Peyer's patch (tissue), 4 donors: ENCODE data around the gene TPPP.

Source experiments
- POLR2A ChIP-seq, 2 donors: fragments of 450-650 bp; IDR thresholded peaks; one replicate each; pipeline ENCODE4 v1.5.1; 2017; ENCODE audit warnings: antibody characterized with exemption in 2 of 2, mild to moderate bottlenecking in 2 of 2, moderate library complexity in 2 of 2
- TF ChIP-seq, protein P1 (sequence below), 6 experiments: fragments of 450-650 bp in 4 of 6; fragments of 200-600 bp in 2 of 6; sonication (generic) in 1 of 6; IDR thresholded peaks; one replicate each; pipeline ENCODE4 v1.5.1; 2017 to 2019; ENCODE audit warnings: antibody characterized with exemption in 6 of 6, mild to moderate bottlenecking in 3 of 6, moderate library complexity in 1 of 6

DNA sequence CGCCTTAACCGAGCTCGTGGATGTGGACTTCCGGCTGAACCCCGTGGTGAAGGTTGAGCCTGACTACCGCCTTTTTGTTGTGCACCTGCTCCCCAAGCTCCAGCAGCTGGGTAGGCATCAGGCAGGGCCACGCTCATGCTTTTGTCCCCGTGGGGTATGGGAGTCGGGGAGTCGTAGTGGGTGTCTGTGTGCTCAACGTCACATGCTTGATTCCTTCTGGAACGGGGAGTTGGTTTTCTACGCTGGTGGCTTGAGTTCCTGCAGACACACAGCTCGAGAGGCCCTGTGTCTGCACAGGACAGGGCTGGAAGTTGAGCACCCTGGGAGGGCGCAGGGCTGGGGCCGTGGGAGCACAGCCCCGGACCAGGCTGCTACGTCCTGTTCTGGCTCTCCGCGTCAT, 73.0 kb downstream of the TPPP start:
- TF ChIP-seq, protein P1, sequence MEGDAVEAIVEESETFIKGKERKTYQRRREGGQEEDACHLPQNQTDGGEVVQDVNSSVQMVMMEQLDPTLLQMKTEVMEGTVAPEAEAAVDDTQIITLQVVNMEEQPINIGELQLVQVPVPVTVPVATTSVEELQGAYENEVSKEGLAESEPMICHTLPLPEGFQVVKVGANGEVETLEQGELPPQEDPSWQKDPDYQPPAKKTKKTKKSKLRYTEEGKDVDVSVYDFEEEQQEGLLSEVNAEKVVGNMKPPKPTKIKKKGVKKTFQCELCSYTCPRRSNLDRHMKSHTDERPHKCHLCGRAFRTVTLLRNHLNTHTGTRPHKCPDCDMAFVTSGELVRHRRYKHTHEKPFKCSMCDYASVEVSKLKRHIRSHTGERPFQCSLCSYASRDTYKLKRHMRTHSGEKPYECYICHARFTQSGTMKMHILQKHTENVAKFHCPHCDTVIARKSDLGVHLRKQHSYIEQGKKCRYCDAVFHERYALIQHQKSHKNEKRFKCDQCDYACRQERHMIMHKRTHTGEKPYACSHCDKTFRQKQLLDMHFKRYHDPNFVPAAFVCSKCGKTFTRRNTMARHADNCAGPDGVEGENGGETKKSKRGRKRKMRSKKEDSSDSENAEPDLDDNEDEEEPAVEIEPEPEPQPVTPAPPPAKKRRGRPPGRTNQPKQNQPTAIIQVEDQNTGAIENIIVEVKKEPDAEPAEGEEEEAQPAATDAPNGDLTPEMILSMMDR (IDR thresholded peaks at IDR 0.05) = no peak
- TF ChIP-seq POLR2A (IDR thresholded peaks at IDR 0.05) = no peak
